ENCODE data around the gene MYOZ2. TPM values are rescaled to one million over a fixed set of nuclear protein-coding genes. Genes with fewer than 3 reads are reported as not detected.

MYOZ2 gene
- polyA plus RNA-seq, 1 experiment = 0.17 TPM

- DNase-seq (ENCODE audit: low read depth) = no peak
- TF ChIP-seq CTCF (IDR thresholded peaks at IDR 0.05; ENCODE audit: insufficient read depth, low read depth, low read length) = no peak
- Histone ChIP-seq H3K27me3 (ENCODE audit: control insufficient read depth, insufficient read depth, low read length) (no peaks in the 10 kb centered on the region), H3K4me3 (ENCODE audit: low read depth, low read length) (no peak overlapping the region), H3K36me3 (ENCODE audit: control insufficient read depth, insufficient read depth, low read length) (no peaks in the 10 kb centered on the region)
- POLR2A ChIA-PET = no interaction called here
- CTCF ChIA-PET = interaction anchor here (0.9 to 2.1 kb wide), 2 partner anchors 15 to 18 kb away, joined by 3 to 9 read pairs; no protein-coding TSS in a partner anchor
Observed at GRCh38 chr4:119190354-119190753, 54.7 kb downstream of the MYOZ2 start.

GRCh38 chr4:119191505-119191904, 55.9 kb downstream of the MYOZ2 start:
- Histone ChIP-seq H3K36me3 (ENCODE audit: control insufficient read depth, insufficient read depth, low read length) (no peaks in the 10 kb centered on the region), H3K27me3 (ENCODE audit: control insufficient read depth, insufficient read depth, low read length) (no peaks in the 10 kb centered on the region), H3K4me3 (ENCODE audit: low read depth, low read length) (no peak overlapping the region)
- TF ChIP-seq CTCF (IDR thresholded peaks at IDR 0.05; ENCODE audit: insufficient read depth, low read depth, low read length) = no peak
- no peak for DNase-seq (ENCODE audit: low read depth)
- CTCF ChIA-PET = interaction anchor here (2.1 kb wide), 1 partner anchor 16 kb away, joined by 9 read pairs; no protein-coding TSS in a partner anchor
- POLR2A ChIA-PET = no interaction called here

- ChIA-PET POLR2A (no interaction called here), CTCF (interaction anchor here (1.3 to 1.5 kb wide), 2 partner anchors 10 to 41 kb away, joined by 3 to 5 read pairs; no protein-coding TSS in a partner anchor)
- TF ChIP-seq CTCF (IDR thresholded peaks at IDR 0.05; ENCODE audit: insufficient read depth, low read depth, low read length) = no peak
- H3K27me3 ChIP-seq (ENCODE audit: control insufficient read depth, insufficient read depth, low read length) = no peaks in the 10 kb centered on the region
- DNase-seq (ENCODE audit: low read depth) = no peak
- H3K36me3 ChIP-seq (ENCODE audit: control insufficient read depth, insufficient read depth, low read length) = no peaks in the 10 kb centered on the region
- no peak overlapping the region for H3K4me3 ChIP-seq (ENCODE audit: low read depth, low read length)
Observed at GRCh38 chr4:119197772-119198212, 62.2 kb downstream of the MYOZ2 start.

- POLR2A ChIA-PET = interaction anchor here (0.6 kb wide), 1 partner anchor 99 kb away, joined by 9 read pairs; no protein-coding TSS in a partner anchor
- Histone ChIP-seq H3K4me3 (ENCODE audit: low read depth, low read length) (no peak overlapping the region), H3K36me3 (ENCODE audit: control insufficient read depth, insufficient read depth, low read length) (no peaks in the 10 kb centered on the region), H3K27me3 (ENCODE audit: control insufficient read depth, insufficient read depth, low read length) (no peaks in the 10 kb centered on the region)
- no peak for DNase-seq (ENCODE audit: low read depth)
- CTCF ChIA-PET = no interaction called here
- no peak for TF ChIP-seq CTCF (IDR thresholded peaks at IDR 0.05; ENCODE audit: insufficient read depth, low read depth, low read length)
Observed at GRCh38 chr4:119204916-119205315, 69.3 kb downstream of the MYOZ2 start.

DNA sequence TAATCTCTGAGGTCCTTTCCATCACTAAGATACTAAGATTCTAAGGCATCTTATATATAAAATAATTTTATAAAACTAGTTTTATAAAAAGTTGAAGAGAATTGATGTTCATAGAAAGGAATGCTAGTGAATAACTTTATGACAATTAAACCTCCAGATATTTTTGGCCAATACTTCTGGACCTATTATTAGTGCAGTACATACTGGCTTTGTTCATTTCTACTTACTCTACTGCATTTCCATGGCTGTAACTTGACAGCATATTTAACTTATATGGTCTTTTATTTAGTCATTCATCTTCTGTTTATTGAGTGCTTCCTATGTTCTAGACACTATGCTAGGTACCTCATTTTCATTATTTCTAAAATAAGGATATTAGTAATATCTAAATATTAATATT, 70.1 kb downstream of the MYOZ2 start:
- POLR2A ChIA-PET = no interaction called here

More for the DNA sequence above, 70.1 kb downstream of the MYOZ2 start:
- DNase-seq (ENCODE audit: low read depth) = no peak
- Histone ChIP-seq H3K27me3 (ENCODE audit: control insufficient read depth, insufficient read depth, low read length) (no peaks in the 10 kb centered on the region), H3K36me3 (ENCODE audit: control insufficient read depth, insufficient read depth, low read length) (no peaks in the 10 kb centered on the region), H3K4me3 (ENCODE audit: low read depth, low read length) (no peak overlapping the region)
- CTCF ChIA-PET = no interaction called here
- no peak for TF ChIP-seq CTCF (IDR thresholded peaks at IDR 0.05; ENCODE audit: insufficient read depth, low read depth, low read length)

Measured in BJ (cell line).